GM08714 (cell line): ENCODE data around the gene RFNG.

Source experiments
- H3K4me3 ChIP-seq: fragments of 200-500 bp; sonication (Bioruptor generic); 2 replicates; pipeline ENCODE4 v1.5.1; 2014; ENCODE audit warnings: mild to moderate bottlenecking, low read length, inconsistent platforms
- ZNF274 ChIP-seq: IDR thresholded peaks from 2 replicates; pipeline ENCODE4 v1.6.1; 2012; ENCODE audit warnings: mild to moderate bottlenecking, low read depth, low read length

Gene RFNG

GRCh38 chr17:82076785-82077591 is 25.4 kb upstream of the RFNG start:
- TF ChIP-seq ZNF274 = no peak
- H3K4me3 ChIP-seq = no peak overlapping the region

GRCh38 chr17:82076018-82076784 is 24.6 kb upstream of the RFNG start:
- no peak overlapping the region for H3K4me3 ChIP-seq

GRCh38 chr17:82073446-82073845 is 21.8 kb upstream of the RFNG start:
- H3K4me3 ChIP-seq = no peak overlapping the region
- no peak for TF ChIP-seq ZNF274

More at GRCh38 chr17:82076018-82076784, 24.6 kb upstream of the RFNG start:
- TF ChIP-seq ZNF274 = no peak

GRCh38 chr17:82072827-82073226 is 21.2 kb upstream of the RFNG start:
- H3K4me3 ChIP-seq = no peak overlapping the region
- TF ChIP-seq ZNF274 = no peak

GRCh38 chr17:82070611-82071010 is 19.0 kb upstream of the RFNG start:
- no peak for TF ChIP-seq ZNF274
- no peak overlapping the region for H3K4me3 ChIP-seq

- no peak for TF ChIP-seq ZNF274
- peak within 1 kb of the TSS; percentile 91 for H3K4me3 ChIP-seq
Measured at GRCh38 chr17:82065638-82066303, 14.2 kb upstream of the RFNG start, which contains the start of gene DUS1L. Gene DUS1L, minus strand, starts transcription at chr17:82065804. Its CDS starts 745 bp downstream, at chr17:82065059.

GRCh38 chr17:82065193-82065637 is 13.6 kb upstream of the RFNG start:
- TF ChIP-seq ZNF274 = no peak
- peak overlapping the region; percentile 91 for H3K4me3 ChIP-seq

GRCh38 chr17:82064433-82065192 is 13.0 kb upstream of the RFNG start:
- H3K4me3 ChIP-seq = peak overlapping the region; percentile 91
- no peak for TF ChIP-seq ZNF274

GRCh38 chr17:82063424-82064415 is 12.1 kb upstream of the RFNG start:
- no peak for TF ChIP-seq ZNF274
- H3K4me3 ChIP-seq = no peak overlapping the region; the same call in 1 of the 2 replicates

GRCh38 chr17:82062984-82063368 is 11.4 kb upstream of the RFNG start:
- no peak for TF ChIP-seq ZNF274
- H3K4me3 ChIP-seq = no peak overlapping the region

GRCh38 chr17:82062076-82062983 is 10.7 kb upstream of the RFNG start:
- no peak overlapping the region for H3K4me3 ChIP-seq
- no peak for TF ChIP-seq ZNF274
